Stomach (tissue), 4 donors: ENCODE data around the gene UTP14C.

Experiments
- POLR2A ChIP-seq, 4 donors: fragments of 450-650 bp; IDR thresholded peaks; one replicate each; pipeline ENCODE4 v1.6.1; 2016; ENCODE audit warnings: antibody characterized with exemption in 4 of 4, control low read depth in 2 of 4, mild to moderate bottlenecking in 1 of 4, moderate library complexity in 1 of 4
- TF ChIP-seq, protein P1 (sequence below), 7 experiments: fragments of 450-650 bp in 4 of 7; fragments of 200-600 bp in 3 of 7; sonication (generic) in 3 of 7; IDR thresholded peaks; one replicate each; pipeline ENCODE4 v1.5.1; 2016 to 2019; ENCODE audit warnings: antibody characterized with exemption in 7 of 7, control low read depth in 2 of 7, mild to moderate bottlenecking in 1 of 7

DNA sequence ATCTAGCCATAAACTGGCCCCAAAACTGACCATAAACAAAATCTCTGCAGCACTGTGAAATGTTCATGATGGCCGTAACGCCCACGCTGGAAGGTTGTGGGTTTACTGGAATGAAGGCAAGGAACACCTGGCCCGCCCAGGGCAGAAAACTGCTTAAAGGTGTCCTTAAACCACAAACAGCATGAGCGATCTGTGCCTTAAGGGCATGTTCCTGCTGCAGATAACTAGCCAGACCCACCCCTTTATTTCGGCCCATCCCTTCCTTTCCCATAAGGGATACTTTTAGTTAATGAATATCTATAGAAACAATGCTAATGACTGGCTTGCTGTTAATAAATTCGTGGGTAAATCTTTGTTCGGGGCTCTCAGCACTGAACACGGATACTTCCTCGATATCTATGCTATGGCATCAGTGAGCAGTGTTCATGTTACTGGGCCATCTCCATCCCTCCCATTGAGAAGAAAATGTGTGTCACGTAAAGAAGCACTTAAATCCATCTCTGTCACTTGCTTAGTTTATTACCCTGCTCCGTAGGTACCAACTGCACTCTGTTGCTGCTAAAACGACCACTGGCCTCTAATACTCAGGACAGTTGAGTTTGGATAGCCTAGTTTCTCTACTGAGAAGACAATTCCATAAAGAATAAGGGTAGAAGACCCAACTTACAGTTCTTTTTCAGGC lies 18.5 kb upstream of the UTP14C start:
- TF ChIP-seq, protein P1, sequence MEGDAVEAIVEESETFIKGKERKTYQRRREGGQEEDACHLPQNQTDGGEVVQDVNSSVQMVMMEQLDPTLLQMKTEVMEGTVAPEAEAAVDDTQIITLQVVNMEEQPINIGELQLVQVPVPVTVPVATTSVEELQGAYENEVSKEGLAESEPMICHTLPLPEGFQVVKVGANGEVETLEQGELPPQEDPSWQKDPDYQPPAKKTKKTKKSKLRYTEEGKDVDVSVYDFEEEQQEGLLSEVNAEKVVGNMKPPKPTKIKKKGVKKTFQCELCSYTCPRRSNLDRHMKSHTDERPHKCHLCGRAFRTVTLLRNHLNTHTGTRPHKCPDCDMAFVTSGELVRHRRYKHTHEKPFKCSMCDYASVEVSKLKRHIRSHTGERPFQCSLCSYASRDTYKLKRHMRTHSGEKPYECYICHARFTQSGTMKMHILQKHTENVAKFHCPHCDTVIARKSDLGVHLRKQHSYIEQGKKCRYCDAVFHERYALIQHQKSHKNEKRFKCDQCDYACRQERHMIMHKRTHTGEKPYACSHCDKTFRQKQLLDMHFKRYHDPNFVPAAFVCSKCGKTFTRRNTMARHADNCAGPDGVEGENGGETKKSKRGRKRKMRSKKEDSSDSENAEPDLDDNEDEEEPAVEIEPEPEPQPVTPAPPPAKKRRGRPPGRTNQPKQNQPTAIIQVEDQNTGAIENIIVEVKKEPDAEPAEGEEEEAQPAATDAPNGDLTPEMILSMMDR (IDR thresholded peaks at IDR 0.05) = no peak
- TF ChIP-seq POLR2A (IDR thresholded peaks at IDR 0.05) = no peak
